Measurements from ENCODE around the gene ZCCHC7.

The ZCCHC7 gene

DNA sequence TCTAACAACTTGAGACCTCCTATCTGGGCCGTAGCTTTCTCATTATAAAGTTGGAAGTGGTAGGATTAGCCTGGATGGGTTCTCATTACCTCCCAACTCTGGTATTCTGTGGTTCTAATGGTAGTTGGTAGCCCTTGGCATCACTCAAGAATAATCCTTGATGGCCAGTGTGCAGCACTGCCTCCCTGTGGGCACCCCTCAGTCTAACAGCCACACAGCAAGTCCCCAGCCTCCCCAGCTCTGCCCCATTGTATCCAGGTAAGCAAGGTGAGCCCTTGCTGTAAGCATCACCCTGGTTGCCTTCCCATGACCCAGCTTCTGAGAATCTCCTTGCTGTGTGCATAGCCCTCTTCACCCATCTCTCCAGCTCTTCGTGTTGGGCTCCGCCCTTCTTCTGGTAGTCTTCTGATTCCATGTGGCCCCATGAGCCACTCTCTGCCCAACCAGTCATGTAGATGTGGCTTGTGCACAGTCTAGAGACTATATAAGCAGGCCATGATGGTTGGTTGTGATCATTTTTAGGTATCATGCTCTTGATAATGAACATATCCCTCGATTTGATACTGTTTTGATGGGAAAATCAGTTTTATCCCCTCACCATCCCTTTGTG, 244.5 kb downstream of the ZCCHC7 start:
- no peak for DNase-seq (ENCODE audit: extremely low read depth, low read depth)
- TF ChIP-seq, protein P1, sequence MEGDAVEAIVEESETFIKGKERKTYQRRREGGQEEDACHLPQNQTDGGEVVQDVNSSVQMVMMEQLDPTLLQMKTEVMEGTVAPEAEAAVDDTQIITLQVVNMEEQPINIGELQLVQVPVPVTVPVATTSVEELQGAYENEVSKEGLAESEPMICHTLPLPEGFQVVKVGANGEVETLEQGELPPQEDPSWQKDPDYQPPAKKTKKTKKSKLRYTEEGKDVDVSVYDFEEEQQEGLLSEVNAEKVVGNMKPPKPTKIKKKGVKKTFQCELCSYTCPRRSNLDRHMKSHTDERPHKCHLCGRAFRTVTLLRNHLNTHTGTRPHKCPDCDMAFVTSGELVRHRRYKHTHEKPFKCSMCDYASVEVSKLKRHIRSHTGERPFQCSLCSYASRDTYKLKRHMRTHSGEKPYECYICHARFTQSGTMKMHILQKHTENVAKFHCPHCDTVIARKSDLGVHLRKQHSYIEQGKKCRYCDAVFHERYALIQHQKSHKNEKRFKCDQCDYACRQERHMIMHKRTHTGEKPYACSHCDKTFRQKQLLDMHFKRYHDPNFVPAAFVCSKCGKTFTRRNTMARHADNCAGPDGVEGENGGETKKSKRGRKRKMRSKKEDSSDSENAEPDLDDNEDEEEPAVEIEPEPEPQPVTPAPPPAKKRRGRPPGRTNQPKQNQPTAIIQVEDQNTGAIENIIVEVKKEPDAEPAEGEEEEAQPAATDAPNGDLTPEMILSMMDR (IDR thresholded peaks at IDR 0.05; ENCODE audit: low read depth, low read length), result no peak; the same call in 1 of the 2 replicates

GRCh38 chr9:37369671-37370070, 249.3 kb downstream of the ZCCHC7 start:
- DNase-seq (ENCODE audit: extremely low read depth, low read depth), result no peak
- TF ChIP-seq, protein P1 (IDR thresholded peaks at IDR 0.05; ENCODE audit: low read depth, low read length), result no peak

DNA sequence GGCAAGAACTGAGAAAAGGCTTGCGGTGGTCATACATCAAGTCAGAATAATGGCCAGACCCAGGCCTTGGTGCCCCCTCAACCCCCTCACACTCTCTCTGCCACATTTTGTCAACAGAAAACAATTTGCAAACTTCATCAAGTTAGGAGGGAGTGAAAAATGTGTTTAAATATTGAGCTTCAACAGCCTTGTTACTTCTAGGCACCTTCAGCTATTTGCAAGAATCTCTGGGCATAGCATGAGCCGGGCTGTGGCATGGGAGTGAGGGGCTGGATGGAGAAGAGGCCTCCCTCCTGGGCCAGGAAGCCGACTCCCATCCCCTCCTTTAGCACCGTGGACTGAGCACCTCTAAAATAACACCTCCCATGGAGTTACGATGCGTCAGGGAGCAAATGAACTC, 249.9 kb downstream of the ZCCHC7 start:
- no peak for DNase-seq (ENCODE audit: extremely low read depth, low read depth)
- TF ChIP-seq, protein P1 (IDR thresholded peaks at IDR 0.05; ENCODE audit: low read depth, low read length), result no peak

DNA sequence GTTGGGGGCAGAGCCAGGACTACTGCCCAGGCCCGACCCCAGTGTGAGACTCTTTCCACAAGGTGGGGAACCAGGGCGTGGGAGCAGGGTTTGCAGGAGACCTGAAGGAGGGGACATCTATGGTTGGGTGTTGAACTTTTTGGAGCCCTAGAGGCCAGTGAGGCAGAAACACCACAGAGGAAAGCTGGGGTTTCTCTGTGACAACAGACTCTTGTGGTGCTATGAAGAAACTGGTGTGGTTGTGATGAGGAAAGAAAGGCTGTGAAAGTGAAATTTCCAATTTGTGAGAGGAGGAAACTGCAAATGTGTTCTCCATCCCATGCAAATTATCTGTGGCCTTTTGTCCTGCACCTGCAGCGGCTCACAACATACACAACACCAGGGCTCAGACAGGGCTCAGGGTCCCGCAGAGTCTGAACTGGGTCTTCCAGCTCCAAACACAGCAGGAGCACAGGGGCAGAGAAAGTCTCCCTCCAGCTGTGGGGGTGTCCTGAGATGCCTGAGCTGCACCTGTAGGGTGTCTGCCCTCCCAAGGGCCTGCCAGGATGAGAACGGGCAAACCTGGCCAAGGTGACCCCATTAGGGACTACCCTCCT, 250.7 kb downstream of the ZCCHC7 start:
- no peak for DNase-seq (ENCODE audit: extremely low read depth, low read depth)
- TF ChIP-seq, protein P1 (IDR thresholded peaks at IDR 0.05; ENCODE audit: low read depth, low read length), result no peak

- no peak for DNase-seq (ENCODE audit: extremely low read depth, low read depth)
- TF ChIP-seq, protein P1 (IDR thresholded peaks at IDR 0.05; ENCODE audit: low read depth, low read length), result no peak
Observed at GRCh38 chr9:37371565-37372464, 251.4 kb downstream of the ZCCHC7 start.

DNA sequence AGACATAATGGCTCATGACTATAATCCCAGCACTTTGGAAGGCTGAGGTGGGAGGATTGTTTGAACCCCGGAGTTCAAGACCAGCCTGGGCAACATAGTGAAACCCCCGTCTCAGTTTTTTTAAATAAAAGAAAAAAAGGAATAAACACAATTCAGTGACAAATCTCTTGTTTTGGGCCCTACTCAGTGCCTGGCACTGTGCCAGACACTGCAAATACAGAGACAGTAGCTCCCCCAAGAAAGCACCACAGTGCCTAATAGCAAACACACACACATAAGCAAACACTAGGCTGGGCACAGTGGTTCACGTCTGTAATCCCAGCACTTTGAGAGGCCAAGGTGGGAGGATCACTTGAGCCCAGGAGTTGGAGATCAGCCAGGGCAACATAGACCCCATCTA, 252.5 kb downstream of the ZCCHC7 start:
- TF ChIP-seq, protein P1 (IDR thresholded peaks at IDR 0.05; ENCODE audit: low read depth, low read length), result no peak
- no peak for DNase-seq (ENCODE audit: extremely low read depth, low read depth)

GRCh38 chr9:37373621-37374020, 253.2 kb downstream of the ZCCHC7 start:
- TF ChIP-seq, protein P1 (IDR thresholded peaks at IDR 0.05; ENCODE audit: low read depth, low read length), result no peak
- DNase-seq (ENCODE audit: extremely low read depth, low read depth), result no peak
